GM19023 (cell line): ENCODE results near the gene GJC1.
"Not testable (repeated sequence)": the region's sequence is repeated elsewhere in the genome, so short reads cannot be mapped to it uniquely, and the experiment has no call there.

Experiments used
- ATAC-seq: cut with Tn5 transposase; IDR thresholded peaks from one replicate; pipeline ENCODE4 v1.9.1; 2021; ENCODE audit warnings: mild to moderate bottlenecking, moderate library complexity; ENCODE audit not compliant: unreplicated experiment

GJC1 gene

DNA sequence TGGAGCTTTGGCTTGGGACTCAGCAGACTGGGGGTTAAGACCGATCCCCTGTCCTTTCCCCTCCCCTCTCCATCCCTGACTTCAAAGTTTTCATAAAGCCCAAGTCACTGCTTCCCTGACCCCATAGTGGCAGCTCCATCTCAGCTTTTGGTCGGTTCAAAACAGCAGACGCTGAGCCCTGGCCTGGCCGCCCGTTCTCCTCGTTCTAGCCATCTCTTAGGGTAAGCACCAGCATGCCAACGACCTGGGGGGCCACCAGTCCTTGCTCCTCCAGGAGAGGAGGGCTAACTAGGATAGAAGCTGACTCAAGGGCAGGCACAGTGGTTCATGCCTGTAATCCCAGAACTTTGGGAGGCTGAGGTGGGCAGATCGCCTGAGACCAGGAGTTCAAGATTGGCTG, 16.1 kb upstream of the GJC1 start:
- ATAC-seq, result no peak

DNA sequence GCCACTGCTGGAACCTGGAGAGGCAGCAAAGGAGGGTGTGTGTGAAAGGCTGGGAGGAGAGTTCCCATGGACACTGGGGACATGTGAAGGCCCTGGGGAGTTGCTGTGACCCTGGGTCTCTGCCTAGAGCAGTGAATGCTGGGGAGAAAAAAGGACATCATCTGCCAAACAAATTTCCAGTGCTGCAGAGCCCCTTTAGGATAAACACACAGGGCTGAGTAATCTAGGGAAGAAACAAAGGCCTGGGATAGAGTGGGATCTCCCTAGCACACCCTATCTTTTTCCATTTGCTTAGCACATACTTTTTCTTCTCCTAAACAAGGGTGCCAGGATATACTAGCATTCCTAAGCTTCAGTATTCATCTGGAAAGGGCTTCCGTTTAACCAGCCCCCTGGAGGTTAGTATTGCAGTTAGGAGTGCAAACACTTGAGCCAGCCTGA, 14.3 kb upstream of the GJC1 start:
- ATAC-seq, result no peak

DNA sequence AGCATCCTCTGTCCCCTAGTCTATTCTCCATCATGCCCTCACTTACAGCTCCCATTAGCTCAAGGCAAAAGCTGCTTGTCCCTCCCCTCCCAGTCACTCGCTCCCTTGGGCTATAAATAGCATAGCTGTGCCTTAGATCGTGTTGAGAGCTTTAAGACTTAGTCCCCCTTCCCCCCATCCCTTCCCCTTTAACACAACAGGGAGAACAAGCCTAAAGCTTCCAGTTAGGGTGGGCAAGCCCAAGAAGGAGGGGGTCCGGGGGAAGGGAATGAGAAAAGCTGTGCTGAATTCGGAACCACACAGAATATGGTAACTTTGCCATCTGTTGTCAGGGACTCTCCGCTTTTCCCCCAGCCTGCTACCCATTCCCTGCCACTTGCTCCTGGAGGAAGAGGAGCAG, 12.7 kb upstream of the GJC1 start:
- no peak for ATAC-seq

DNA sequence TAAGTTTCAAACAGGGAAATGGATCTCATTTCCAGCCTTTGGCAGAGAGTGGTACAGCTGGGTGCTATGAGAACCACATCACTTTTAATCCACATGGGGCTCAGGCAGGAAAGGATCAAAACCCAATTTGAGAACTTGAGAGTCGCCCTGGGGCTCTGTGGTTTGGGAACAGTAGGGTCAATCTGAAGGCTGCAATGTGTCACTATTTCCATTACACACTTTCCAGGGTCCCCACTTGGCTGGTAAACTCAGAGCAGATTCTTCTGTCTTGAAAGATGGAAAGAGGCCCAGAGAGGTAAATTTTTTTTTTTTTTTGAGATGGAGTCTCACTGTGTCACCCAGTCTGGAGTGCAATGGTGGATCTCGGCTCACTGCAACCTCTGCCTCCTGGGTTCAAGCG, 10.8 kb upstream of the GJC1 start:
- no peak for ATAC-seq

DNA sequence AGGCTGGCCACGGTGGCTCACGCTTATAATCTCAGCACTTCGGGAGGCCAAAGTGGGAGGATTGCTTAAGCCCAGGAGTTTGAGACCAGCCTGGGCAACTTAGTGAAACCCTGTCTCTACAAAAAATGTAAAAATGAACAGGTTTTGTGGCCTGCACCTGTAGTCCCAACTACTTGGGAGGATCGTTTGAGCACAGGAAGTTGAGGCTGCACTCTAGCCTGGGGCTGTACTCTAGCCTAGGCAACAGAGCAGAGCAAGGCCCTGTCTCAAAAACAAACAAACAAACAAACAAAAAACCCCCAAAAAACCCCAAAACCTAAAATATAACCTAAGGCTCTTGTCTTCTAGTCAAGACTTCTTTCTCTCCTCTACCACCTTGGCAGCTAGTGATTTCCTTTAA, 10.2 kb upstream of the GJC1 start:
- ATAC-seq, result no peak

DNA sequence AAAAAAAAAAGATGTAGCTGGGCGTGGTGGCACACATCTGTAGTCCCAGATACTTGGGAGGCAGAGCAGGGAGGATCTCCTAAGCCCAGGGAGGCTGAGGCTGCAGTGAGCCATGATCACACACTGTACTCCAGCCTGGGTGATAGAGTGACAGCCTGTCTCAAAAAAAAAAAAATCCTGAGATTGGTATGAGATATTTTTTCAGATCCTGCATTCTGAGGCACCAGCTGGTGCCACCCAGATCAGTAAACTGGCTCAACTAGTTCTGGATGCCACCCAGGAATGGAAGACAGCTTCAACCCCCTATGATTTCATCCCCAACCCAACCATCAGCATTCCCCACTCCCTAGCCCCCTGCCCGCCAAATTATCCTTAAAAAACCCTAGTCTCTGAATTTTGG, 7.1 kb upstream of the GJC1 start:
- ATAC-seq, result no peak

DNA sequence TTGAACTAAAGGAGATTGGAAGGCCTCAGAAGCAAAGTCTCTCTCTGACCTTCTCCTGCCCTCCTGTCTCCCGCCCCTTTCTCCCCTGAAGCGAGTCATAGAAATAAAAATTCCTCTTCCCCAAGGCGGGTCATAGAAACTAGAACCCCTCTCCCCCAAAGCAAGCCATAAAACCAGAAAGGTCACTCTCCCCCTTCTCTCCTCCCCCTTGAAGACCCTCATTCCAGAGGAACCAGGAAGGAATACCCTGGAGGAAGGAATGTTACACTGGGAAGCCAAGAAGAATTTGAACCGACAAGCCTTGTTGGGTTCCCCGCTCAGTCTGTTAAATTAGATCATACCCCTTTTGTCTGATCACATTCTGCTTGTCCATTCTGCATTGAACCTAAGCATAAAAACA, 2.7 kb upstream of the GJC1 start:
- no peak for ATAC-seq

DNA sequence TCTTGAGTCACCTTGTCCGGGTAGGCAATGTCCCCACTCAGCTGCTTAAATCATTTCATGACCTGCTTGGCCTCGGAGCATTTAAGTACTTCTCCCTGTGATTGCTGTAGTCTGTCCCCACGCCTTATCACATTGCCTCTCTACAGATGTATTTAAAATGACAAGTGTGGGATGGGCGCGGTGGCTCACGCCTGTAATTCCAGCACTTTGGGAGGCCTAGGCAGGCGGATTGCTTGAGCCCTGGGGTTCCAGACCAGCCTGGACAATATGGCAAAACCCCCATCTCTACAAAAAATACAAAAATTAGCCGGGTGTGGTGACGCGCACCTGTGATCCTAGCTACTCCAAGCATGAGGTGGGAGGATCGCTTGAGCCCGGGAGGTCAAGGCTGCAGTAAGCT, 1.3 kb upstream of the GJC1 start:
- no peak for ATAC-seq

DNA sequence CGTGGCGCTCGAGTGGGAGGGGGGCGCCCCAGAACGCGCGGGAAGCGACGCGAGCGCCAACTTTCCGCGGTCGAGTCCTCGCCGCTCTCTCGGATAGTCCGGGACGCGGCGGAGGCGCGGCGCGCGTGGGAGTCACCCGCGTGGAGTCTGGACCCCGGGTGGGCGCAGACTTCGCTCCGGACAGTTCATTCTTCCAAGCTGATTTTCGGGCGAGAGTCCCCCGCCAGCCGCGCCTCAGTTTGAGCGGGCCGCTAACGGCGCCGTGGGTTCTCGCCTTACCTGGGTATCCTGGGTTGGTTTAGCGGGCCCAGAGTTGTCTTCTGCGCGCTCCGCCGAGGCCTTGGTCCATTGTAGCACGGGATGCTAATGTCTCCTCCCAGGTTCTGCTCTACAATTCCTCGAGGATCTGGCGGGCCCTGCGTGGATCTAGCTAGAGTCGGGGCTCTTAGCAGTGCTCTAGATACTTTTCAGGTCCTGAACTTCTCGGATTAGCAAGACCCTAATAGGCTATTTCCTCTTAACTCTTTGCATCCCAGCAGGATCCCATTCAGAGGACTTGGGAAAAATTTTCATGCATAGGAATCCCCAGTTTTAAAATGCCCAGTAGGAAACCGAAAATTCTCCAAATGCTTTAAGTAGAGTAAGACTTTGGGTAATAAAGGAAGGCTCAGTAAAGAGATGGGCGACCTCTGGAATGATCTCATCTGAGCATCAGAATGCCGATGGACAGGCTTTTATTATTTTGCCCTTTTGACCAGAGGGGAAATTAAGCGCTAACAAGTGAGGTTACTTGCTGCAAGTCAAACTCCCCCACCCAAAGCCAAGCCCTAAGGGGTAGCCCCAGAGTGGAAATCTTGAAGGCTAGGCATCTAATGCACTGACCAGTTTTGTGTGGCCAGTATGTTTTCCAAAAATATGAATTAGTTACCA, 537 bp upstream of the GJC1 start:
- ATAC-seq, result peak; percentile 22

DNA sequence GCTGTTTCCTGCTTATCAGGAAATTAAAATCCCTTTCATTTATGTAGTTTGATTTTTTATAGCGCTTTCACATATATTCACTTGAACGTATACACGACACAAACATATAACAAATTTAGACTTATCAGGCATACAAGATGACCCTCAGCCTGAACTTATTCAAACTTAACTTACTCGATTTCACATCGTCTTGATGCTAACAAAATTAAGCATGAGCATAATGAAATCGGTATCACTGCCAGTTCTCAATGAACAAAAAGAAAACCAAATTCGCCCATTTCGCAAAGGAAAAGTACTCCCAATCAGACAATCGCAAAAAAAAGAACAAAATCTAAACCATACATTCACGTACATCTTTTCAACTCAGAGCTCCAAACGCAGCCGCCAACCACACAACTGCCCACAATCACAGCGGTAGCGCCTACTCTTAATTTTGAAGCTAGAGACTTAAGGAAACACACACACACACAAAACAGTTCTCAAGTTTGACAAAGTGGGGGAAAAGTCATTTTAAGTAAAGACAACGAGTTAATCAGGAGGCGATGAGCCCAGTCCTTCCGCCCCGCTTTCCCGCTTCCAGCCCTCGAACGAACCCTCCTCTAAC, 1.1 kb downstream of the GJC1 start:
- ATAC-seq, result no peak

DNA sequence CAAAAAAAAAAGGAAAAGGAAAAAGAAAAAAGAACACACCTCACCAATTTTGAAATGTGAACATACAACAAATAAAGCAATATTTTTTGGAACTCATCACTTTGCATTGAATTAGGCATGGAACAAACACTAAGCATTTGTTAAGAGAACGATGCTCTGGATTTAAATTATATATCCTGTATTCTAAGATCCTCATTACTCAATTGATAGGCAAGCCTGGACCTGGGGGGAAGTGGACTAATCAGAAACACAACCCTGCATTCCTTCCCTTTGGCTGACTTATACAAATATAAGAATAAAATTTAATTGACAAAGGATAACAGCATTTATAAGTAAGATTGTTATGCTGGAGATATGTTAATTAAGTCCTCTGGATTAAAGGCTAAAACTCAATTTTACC, 2.2 kb downstream of the GJC1 start:
- no peak for ATAC-seq

DNA sequence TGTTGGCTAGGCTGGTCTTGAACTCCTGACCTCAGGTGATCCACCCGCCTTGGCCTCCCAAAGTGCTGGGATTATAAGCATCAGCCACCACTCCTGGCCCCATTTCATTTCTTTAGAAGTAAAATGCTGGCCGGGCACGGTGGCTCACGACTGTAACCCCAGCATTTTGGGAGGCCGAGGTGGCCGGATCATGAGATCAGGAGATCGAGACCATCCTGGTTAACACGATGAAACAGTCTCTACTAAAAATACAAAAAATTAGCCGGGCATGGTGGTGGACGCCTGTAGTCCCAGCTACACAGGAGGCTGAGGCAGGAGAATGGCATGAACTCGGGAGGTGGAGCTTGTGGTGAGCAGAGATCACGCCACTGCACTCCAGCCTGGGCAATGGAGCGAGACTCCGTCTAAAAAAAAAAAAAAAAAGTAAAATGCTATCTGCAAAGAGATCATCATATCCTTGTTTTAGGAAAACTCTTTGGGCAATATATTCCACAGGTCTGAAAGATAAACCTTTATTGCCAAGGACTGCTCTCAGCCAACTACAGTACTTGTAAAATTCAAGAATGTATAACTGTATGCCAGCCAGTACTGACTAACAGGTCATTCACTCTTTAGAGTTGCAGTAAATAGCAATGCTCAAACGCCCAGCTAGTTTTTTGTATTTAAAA, 3.8 kb downstream of the GJC1 start:
- no peak for ATAC-seq

DNA sequence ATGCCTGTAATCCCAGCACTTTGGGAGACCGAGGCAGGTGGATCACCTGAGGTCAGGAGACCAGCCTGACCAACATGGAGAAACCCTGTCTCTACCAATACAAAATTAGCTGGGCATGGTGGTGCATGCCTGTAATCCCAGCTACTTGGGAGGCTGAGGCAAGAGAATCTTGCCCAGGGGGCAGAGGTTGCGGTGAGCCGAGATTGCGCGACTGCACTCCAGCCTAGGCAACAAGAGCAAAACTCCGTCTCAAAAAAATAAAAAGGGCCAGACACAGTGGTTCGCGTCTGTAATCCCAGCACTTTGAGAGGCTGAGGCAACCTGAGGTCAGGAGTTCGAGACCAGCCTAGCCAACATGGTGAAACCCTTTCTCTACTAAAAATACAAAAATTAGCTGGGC, 4.9 kb downstream of the GJC1 start:
- not testable (repeated sequence) for ATAC-seq

DNA sequence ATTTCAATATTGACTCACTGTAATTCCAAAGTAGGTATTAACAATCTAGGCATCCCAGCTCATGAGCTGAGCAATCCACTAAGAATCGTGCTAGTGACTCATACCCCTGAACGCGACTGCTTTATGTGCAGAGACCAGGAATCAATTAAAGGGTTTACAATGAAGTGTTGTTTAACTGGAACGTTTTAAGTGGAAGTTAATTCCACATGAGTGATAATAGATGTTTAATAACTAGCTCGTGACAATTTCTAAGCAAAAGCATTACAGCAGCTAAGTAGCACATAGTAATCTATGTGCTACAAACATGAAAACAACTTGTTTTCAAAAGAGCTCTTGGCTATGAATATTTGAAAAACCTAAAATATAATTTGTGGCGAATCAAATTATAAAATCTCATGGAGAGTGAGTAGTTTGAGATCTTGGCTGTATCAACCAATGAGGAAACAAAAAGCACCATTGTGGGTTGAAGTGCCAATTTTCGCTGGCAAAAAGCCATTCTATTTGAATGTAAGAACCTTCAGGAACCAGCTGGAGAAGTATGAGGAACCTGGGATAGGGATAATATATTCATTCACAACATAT, 9.4 kb downstream of the GJC1 start:
- no peak for ATAC-seq

DNA sequence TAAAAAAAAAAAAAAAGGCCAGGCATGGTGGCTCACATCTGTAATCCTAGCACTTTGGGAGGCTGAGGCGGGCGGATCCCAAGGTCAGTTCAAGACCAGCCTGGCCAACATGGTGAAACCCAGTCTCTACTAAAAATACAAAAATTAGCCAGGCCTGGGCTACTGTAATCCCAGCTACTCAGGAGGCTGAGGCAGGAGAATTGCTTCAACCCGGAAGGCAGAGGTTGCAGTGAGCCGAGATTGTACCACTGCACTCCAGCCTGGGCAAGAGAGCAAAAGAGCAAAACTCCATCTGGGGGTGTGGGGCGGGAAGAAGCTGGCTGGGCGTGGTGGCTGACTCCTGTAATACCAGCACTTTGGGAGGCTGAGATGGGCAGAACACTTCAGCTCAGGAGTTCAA, 11.6 kb downstream of the GJC1 start:
- not testable (repeated sequence) for ATAC-seq

DNA sequence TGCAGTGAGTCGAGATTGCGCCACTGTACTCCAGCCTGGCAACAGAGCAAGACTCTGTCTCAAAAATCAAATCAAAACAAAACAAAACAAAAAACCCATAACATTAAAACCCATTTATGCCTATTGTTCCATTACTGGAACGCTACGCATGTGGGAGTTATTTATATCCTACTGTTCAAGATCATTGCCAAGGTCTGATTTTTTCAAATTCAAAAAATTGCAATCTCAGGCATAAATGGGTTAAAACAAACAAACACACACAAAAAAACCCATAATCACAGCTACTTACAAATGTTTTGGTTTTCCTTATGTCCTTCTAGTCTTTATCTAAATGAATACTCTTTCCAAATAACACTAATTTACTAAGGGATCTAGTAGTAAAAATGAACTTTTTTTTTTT, 17.8 kb downstream of the GJC1 start:
- no peak for ATAC-seq

DNA sequence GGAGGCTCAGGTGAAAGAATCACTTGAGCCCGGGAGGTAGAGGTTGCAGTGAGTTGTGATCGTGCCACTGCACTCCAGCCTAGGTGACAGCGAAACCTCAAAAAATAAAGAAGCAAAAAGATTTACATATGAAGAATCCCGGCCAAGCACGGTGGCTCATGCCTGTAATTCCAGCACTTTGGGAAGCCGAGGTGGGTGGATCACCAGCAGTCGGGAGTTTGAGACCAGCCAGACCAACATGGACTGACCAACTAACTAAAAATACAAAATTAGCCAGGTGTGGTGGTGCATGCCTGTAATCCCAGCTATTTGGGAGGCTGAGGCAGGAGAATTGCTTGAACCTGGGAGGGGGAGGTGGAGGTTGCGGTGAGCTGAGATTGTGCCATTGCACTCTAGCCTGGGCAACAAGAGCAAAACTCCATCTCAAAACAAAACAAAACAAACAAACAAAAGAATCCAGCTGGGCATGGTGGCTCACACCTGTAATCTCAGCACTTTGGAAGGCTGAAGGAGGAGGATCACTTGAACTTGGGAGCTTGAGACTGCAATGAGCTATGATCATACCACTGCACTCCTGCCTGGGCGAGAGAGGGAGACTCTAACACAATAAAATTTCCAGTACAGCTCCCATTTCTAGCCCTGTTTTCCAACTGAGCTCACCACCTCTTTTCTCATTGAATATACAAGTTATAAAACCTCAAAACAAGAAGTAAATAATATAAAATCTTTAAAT, 21.3 kb downstream of the GJC1 start:
- not testable (repeated sequence) for ATAC-seq

DNA sequence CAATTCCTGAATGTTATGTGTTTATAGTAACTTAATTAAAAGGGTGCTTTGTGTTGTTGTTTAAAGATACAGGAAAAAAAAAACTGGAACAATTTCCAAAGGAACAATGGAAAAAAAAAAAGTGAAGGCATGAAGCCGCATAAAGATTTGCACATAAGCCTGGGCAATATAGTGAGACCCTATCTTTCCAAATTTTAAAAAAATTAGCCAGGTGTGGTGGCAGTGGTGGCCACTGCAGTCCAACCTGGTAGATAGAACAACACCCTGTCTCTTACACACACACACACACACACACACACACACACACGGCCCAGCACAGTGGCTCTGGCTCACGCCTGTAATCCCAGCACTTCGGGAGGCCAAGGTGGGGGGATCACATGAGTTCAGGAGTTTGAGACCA, 21.9 kb downstream of the GJC1 start:
- no peak for ATAC-seq

DNA sequence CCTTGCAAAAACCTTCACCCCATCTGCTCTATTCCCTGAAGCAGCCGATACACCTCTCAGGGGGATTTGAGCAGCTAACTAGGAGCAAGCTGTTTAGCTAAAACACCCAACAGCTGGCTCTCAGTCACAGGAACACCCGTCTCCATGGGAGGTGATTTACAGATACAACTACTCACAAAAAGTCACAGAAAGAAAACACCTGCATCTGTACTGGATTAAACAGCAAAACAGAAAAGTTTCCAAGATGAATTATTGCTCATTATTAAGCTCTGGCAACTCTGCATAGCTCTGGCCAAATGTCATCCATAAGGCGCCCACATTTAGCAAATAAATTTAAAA, 22.3 kb downstream of the GJC1 start:
- no peak for ATAC-seq

DNA sequence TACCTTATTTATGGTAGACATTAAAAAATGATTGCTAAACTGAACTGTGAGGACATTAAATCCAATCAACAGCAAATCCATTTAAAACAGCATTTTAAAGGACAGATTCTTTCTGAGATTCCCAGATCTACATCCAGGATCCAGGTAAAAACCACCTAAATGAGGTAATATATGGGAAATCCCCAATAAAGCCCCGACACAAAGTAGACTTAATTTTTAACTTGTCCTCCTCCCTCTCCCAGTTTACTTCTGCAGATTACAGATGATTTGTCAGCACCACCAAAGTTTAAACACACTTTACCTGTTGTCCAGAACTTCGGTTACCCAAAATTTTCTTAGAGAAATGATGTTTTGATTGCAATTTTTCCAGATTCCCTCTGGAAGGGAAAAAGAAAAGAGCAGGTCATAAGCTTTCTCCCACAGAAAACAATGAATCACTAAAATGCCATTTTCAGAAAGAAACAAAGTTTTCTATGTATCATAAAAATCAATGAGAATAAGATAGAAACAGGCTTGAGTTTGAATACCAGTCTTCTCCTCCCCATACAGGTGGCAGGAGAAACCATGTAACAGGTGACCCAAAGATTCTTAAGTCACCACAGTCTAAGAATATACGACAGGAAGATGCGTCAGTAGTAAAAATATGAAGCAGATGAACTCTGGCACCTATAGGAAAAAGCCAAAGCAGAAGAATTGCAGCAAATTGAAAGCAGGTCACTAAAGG, 22.8 kb downstream of the GJC1 start:
- no peak for ATAC-seq
